Measurements from ENCODE around the gene S1PR2.
A peak's percentile ranks its signal among the peaks of the same experiment; 100 is the strongest.

S1PR2 gene

DNA sequence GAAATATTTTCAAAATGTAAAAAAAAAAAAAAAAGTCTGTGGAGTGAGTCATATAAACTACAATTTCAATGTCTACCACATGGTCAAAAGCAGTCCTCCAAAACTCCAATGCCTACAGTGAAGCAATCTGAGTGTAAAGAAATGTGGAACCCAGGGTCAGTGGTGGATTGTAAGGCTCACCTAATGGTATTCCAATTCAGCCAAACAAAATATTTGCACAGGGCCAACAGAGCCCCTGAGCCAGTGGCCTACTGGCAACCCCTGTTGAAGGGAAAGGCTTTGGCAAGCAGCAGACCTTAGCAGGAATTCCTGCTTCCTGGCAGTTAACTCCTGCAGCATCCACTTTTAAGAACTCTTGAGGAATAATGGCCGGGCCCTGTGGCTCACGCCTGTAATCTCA lies 39.8 kb downstream of the S1PR2 start:
- peak; percentile 53 for DNase-seq (ENCODE audit: extremely low read depth, low read depth)
- no peak for TF ChIP-seq CTCF (IDR thresholded peaks at IDR 0.05; ENCODE audit: low read depth, low read length, missing control alignments)
- H3K4me3 ChIP-seq (replicated peaks; ENCODE audit: low read depth, low read length) = no peak overlapping the region

DNA sequence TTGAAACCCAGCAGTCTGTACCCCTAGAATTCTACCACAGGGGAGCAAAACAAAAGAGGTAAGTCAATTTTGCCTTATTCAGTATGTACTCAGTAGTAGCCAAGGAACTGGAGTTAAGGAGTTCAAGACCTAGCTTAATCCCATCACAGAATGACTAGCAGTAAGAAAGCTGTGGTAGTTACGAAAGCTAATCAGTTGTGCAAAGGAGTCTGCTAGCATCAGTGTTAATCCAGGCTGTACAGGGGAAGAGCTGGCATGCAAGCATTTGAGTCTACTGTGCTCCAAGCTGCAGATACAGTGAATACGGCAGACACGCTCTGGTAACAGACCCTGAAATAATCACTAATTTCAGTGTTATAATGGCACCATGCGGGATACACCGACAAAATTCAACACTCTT lies 41.1 kb downstream of the S1PR2 start:
- DNase-seq (ENCODE audit: extremely low read depth, low read depth) = no peak
- no peak for TF ChIP-seq CTCF (IDR thresholded peaks at IDR 0.05; ENCODE audit: low read depth, low read length, missing control alignments)
- H3K4me3 ChIP-seq (replicated peaks; ENCODE audit: low read depth, low read length) = no peak overlapping the region

DNA sequence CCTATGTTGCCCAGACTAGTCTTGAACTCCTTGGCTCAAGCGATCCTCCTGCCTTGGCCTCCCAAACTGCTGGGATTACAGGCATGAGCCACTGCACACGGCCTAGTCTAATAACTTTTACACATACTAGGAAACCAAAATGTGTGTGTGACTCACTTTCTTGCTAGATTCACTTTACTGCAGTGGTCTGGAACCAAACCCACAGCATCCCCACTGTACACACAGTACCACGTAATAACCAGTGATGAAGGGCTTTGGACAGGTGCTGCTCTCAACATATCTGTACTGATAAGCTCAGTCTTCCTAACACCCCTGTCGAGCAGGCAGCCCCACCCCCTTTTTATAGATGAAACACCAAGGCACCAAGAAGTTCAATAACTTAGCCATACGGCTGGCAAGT lies 41.5 kb downstream of the S1PR2 start:
- TF ChIP-seq CTCF (IDR thresholded peaks at IDR 0.05; ENCODE audit: low read depth, low read length, missing control alignments) = no peak
- H3K4me3 ChIP-seq (replicated peaks; ENCODE audit: low read depth, low read length) = no peak overlapping the region
- DNase-seq (ENCODE audit: extremely low read depth, low read depth) = no peak

DNA sequence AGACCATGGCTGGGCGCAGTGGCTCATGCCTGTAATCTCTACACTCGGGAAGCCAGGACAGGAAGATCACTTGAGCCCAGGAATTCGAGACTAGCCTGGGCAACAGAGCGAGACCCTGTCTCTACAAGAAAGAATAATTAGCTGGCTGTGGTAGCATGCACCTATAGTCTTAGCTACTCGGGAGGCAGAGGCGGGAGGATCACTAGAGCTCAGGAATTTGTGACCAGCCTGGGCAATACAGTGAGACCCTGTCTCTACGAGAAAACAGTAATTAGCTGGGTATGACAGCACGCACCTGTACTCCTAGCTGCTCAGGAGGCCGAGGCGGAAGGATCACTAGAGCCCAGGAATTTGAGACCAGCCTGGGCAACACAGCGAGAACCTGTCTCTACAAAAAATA lies 43.8 kb downstream of the S1PR2 start:
- TF ChIP-seq CTCF (IDR thresholded peaks at IDR 0.05; ENCODE audit: low read depth, low read length, missing control alignments) = no peak
- DNase-seq (ENCODE audit: extremely low read depth, low read depth) = no peak

DNA sequence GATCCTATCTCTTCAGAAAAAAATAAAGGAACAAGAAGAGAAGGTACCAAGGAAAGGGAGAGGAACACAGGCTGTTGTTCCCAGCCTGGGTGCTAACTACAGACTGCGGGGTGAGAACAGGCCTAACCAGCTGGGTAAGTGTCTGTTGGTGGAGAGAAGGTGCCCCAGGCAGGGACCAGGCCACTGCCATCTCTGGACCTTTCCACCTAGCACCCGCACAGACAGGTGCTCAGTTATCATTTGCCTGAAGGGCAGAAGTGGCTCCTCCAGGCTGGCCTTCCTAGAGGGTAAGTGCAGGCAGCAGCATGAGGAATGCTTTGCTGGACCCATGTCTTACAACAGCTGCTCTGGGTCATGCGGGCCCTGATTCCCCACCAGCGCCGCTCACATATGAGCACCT lies 46.5 kb downstream of the S1PR2 start:
- TF ChIP-seq CTCF (IDR thresholded peaks at IDR 0.05; ENCODE audit: low read depth, low read length, missing control alignments) = no peak
- H3K4me3 ChIP-seq (replicated peaks; ENCODE audit: low read depth, low read length) = no peak overlapping the region
- no peak for DNase-seq (ENCODE audit: extremely low read depth, low read depth)

More for the DNA sequence above, 43.8 kb downstream of the S1PR2 start:
- no peak overlapping the region for H3K4me3 ChIP-seq (replicated peaks; ENCODE audit: low read depth, low read length)

DNA sequence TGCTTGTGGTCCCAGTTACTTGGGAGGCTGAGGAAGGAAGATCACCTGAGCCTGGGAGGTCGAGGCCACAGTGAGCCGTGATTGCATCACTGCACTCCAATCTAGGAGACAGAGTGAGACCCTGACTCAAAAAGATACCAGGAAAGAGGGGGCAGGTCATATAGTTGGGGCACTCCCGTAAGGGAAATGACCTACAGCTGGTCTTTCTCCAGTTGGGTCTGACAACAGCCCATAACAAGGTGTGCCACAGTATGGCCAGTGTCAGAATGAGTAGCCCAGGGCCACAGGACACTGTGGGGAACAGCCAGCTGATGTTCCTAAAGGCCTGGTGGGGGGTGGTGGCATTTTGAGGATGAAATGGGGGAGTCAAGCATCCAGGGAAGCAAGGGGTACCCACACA lies 47.2 kb downstream of the S1PR2 start:
- H3K4me3 ChIP-seq (replicated peaks; ENCODE audit: low read depth, low read length) = no peak overlapping the region
- TF ChIP-seq CTCF (IDR thresholded peaks at IDR 0.05; ENCODE audit: low read depth, low read length, missing control alignments) = no peak
- no peak for DNase-seq (ENCODE audit: extremely low read depth, low read depth)

DNA sequence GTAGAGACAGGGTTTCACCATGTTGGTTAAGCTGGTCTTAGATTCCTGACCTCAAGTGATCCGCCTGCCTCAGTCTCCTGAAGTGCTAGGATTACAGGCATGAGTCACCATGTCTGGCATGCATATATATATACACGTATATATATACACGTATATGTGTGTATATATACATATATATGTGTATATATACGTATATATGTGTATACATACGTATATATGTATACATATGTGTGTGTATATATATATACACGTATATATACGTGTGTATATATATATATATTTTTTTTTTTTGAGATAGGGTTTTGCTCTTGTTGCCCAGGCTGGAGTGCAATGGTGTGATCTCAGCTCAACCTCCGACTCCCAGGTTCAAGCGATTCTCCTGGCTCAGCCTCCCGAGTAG lies 48.3 kb downstream of the S1PR2 start:
- DNase-seq (ENCODE audit: extremely low read depth, low read depth) = no peak
- no peak overlapping the region for H3K4me3 ChIP-seq (replicated peaks; ENCODE audit: low read depth, low read length)
- no peak for TF ChIP-seq CTCF (IDR thresholded peaks at IDR 0.05; ENCODE audit: low read depth, low read length, missing control alignments)
